ENCODE data around the gene TTC28.

Gene TTC28

DNA sequence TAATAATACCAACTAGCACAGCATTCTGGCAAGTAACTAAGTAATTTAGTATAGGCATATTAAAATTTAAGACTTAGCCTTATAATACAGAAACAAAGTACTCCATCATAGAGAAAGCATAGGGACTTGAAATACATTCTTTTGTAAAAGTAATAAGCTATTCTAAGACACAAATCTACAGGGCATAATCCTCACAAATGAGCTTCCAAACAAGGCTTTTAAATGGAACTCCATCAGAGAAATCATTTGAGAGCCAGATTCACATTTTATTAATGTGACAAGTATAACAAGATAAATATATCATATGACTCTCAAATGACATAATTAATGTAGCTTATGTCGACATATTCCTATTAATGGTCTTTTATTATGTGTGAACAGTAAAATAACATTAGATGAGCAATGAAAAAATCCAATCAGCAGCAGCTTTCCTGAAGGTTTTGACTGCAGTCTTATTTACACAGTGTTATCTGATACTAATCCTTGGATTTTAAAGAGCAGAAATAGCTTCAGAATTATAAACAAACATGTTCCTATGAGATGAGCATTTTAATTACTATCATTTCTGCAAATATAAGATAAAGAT, 241.4 kb downstream of the TTC28 start (continued):
- TF ChIP-seq ZBTB20 (tag by site-specific recombination; IDR thresholded peaks at IDR 0.05) (peak; percentile 25; the same call in 1 of the 2 replicates), ZNF362 (tag by site-specific recombination; IDR thresholded peaks at IDR 0.05) (peak; percentile 72; the same call in 1 of the 2 replicates), ZNF366 (tag by site-specific recombination; conservative IDR thresholded peaks at IDR 0.05) (peak; percentile 88), ZNF146 (tag by site-specific recombination; IDR thresholded peaks at IDR 0.05) (no peak), SP2 (tag by site-specific recombination; IDR thresholded peaks at IDR 0.05) (no peak), ZBTB21 (tag by site-specific recombination; IDR thresholded peaks at IDR 0.05) (no peak), ZNF114 (tag by site-specific recombination; IDR thresholded peaks at IDR 0.05) (no peak), ZNF394 (tag by site-specific recombination; IDR thresholded peaks at IDR 0.05; ENCODE audit: borderline replicate concordance) (no peak), ZNF169 (tag by site-specific recombination; IDR thresholded peaks at IDR 0.05) (no peak), ZNF555 (tag by site-specific recombination; conservative IDR thresholded peaks at IDR 0.05) (no peak), SP3 (tag by site-specific recombination; IDR thresholded peaks at IDR 0.05) (no peak), ZNF558 (tag by site-specific recombination; IDR thresholded peaks at IDR 0.05) (peak; percentile 96), ZNF24 (tag by site-specific recombination; IDR thresholded peaks at IDR 0.05) (peak; percentile 75; the same call in 1 of the 2 replicates), ZNF37A (tag by site-specific recombination; IDR thresholded peaks at IDR 0.05) (no peak), WT1 (tag by site-specific recombination; IDR thresholded peaks at IDR 0.05) (peak; percentile 84), ZNF341 (tag by site-specific recombination; IDR thresholded peaks at IDR 0.05; ENCODE audit: low read depth) (no peak), GLIS1 (tag by site-specific recombination; IDR thresholded peaks at IDR 0.05) (no peak), ZBTB6 (tag by site-specific recombination; IDR thresholded peaks at IDR 0.05) (no peak), ZNF274 (IDR thresholded peaks at IDR 0.05; ENCODE audit: low read length) (no peak), ZNF274 (tag by site-specific recombination; IDR thresholded peaks at IDR 0.05; ENCODE audit: borderline replicate concordance) (no peak), GLI2 (tag by site-specific recombination; IDR thresholded peaks at IDR 0.05; ENCODE audit: borderline replicate concordance, low read depth) (peak; percentile 47), ZNF138 (tag by site-specific recombination; IDR thresholded peaks at IDR 0.05; ENCODE audit: borderline replicate concordance) (no peak), ZNF510 (tag by site-specific recombination; IDR thresholded peaks at IDR 0.05; ENCODE audit: insufficient replicate concordance) (no peak), ZNF19 (tag by site-specific recombination; IDR thresholded peaks at IDR 0.05; ENCODE audit: low read depth) (no peak), ZNF140 (tag by site-specific recombination; IDR thresholded peaks at IDR 0.05) (no peak), ZNF184 (tag by site-specific recombination; IDR thresholded peaks at IDR 0.05) (no peak), PATZ1 (tag by site-specific recombination; IDR thresholded peaks at IDR 0.05) (peak; percentile 39; the same call in 1 of the 2 replicates)
- TF ChIP-seq, protein P1, sequence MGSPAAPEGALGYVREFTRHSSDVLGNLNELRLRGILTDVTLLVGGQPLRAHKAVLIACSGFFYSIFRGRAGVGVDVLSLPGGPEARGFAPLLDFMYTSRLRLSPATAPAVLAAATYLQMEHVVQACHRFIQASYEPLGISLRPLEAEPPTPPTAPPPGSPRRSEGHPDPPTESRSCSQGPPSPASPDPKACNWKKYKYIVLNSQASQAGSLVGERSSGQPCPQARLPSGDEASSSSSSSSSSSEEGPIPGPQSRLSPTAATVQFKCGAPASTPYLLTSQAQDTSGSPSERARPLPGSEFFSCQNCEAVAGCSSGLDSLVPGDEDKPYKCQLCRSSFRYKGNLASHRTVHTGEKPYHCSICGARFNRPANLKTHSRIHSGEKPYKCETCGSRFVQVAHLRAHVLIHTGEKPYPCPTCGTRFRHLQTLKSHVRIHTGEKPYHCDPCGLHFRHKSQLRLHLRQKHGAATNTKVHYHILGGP (tag by site-specific recombination; IDR thresholded peaks at IDR 0.05), result peak; percentile 86
- TF ChIP-seq, protein P2, sequence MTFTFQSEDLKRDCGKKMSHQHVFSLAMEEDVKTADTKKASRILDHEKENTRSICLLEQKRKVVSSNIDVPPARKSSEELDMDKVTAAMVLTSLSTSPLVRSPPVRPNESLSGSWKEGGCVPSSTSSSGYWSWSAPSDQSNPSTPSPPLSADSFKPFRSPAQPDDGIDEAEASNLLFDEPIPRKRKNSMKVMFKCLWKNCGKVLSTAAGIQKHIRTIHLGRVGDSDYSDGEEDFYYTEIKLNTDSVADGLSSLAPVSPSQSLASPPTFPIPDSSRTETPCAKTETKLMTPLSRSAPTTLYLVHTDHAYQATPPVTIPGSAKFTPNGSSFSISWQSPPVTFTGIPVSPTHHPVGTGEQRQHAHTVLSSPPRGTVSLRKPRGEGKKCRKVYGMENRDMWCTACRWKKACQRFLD (tag by site-specific recombination; IDR thresholded peaks at IDR 0.05), result no peak
- TF ChIP-seq, protein P3, sequence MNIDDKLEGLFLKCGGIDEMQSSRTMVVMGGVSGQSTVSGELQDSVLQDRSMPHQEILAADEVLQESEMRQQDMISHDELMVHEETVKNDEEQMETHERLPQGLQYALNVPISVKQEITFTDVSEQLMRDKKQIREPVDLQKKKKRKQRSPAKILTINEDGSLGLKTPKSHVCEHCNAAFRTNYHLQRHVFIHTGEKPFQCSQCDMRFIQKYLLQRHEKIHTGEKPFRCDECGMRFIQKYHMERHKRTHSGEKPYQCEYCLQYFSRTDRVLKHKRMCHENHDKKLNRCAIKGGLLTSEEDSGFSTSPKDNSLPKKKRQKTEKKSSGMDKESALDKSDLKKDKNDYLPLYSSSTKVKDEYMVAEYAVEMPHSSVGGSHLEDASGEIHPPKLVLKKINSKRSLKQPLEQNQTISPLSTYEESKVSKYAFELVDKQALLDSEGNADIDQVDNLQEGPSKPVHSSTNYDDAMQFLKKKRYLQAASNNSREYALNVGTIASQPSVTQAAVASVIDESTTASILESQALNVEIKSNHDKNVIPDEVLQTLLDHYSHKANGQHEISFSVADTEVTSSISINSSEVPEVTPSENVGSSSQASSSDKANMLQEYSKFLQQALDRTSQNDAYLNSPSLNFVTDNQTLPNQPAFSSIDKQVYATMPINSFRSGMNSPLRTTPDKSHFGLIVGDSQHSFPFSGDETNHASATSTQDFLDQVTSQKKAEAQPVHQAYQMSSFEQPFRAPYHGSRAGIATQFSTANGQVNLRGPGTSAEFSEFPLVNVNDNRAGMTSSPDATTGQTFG (tag by site-specific recombination; IDR thresholded peaks at IDR 0.05; ENCODE audit: borderline replicate concordance), result no peak
- TF ChIP-seq, protein P4, sequence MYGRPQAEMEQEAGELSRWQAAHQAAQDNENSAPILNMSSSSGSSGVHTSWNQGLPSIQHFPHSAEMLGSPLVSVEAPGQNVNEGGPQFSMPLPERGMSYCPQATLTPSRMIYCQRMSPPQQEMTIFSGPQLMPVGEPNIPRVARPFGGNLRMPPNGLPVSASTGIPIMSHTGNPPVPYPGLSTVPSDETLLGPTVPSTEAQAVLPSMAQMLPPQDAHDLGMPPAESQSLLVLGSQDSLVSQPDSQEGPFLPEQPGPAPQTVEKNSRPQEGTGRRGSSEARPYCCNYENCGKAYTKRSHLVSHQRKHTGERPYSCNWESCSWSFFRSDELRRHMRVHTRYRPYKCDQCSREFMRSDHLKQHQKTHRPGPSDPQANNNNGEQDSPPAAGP (tag by site-specific recombination; IDR thresholded peaks at IDR 0.05), result no peak

All from HEK293 (cell line).